GM19452 (cell line): ENCODE data around the gene GZMM.

Experiments
- ATAC-seq: cut with Tn5 transposase; IDR thresholded peaks from one replicate; pipeline ENCODE4 v1.9.1; 2021; ENCODE audit not compliant: unreplicated experiment

GZMM gene

GRCh38 chr19:511101-511851 lies 32.6 kb upstream of the GZMM start:
- ATAC-seq, result no peak

- ATAC-seq, result no peak
Measured at GRCh38 chr19:512547-513365, 31.1 kb upstream of the GZMM start.

- ATAC-seq, result no peak
Measured at GRCh38 chr19:513368-514165, 30.3 kb upstream of the GZMM start.

GRCh38 chr19:514166-514663 lies 29.6 kb upstream of the GZMM start:
- ATAC-seq, result no peak

DNA sequence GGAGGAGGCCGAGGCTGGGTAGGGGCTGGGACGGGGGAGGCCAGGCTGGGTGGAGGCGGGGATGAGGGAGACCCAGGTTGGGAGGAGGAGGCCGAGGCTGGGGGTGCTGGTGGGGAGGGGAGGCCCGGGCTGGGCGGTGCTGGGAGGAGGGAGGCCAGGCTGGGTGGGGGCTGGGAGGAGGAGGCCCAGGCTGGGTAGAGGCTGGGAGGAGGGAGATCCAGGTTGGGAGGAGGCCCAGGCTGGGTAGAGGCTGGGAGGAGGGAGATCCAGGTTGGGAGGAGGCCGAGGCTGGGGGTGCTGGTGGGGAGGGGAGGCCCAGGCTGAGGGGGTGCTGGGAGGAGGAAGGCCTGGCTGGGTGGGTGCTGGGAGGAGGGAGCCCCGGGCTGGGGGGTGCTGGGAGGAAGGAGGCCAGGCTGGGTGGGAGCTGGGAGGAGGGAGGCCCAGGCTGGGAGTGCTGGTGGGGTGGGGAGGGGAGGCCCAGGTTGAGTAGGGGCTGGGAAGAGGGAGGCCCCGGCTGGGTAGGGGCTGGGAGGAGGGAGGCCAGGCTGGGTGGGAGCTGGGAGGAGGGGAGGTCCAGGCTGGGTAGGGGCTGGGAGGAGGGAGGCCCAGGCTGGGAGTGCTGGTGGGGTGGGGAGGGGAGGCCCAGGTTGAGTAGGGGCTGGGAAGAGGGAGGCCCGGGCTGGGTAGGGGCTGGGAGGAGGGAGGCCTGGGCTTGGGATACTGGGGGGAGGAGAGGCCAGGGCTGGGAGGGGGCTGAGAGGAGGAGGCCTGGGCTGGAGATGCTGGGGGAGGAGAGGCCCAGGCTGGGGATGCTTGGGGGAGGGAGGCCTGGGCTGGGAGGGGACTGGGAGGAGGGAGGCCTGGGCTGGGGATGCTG lies 25.9 kb upstream of the GZMM start:
- no peak for ATAC-seq

- ATAC-seq, result no peak
Measured at GRCh38 chr19:518598-519231, 25.1 kb upstream of the GZMM start.

GRCh38 chr19:519449-519865 lies 24.4 kb upstream of the GZMM start:
- ATAC-seq, result no peak

DNA sequence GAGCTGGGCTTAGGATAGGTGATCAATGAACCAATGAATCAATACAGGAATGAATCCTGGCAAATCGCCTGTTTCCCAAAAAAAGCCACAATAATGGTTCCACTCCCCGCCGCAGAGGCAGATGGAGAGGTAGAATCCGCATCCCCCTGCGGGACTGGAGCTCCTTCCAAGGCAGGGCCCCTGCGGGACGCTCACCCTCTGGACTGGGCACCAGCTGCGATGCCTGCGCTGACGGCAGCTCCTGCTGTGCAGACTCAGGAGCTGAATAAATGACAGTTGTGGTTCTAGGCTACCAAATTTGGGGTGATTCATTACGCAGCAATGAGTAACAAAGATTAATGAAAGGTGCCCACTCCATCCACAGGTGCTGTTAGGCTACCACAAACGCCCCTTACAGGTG lies 21.1 kb upstream of the GZMM start:
- ATAC-seq, result no peak

DNA sequence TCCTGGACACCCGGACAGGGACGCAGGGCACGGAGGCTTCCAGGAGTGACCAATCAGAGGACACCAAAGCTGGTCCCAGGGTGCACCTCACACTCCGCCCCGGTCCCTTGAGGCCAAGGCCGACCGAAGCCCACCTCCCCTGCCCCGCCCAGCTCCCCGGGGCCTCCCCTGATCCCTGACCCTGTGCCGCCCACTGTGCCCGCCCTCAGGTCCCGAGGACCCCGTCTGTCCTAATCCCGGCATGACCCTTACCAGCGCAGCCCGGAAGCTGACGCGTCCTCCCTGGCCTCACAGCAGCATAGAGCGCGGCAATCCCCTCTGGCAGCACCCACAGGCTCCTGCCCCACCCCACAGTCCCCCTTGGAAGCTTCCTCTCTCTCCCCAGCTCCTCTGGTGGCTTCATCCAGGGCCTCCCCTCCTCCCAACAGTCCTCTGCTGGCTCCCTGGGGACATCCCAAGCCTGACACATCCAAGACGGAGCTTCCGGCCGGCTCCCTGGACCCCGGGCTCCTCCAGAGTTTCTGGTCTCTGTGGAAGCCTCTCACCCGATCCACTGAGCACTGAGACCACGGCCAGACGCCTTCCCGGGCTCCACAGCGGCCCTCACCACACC lies 19.7 kb upstream of the GZMM start:
- no peak for ATAC-seq

- no peak for ATAC-seq
Measured at GRCh38 chr19:525029-525428, 18.8 kb upstream of the GZMM start.

DNA sequence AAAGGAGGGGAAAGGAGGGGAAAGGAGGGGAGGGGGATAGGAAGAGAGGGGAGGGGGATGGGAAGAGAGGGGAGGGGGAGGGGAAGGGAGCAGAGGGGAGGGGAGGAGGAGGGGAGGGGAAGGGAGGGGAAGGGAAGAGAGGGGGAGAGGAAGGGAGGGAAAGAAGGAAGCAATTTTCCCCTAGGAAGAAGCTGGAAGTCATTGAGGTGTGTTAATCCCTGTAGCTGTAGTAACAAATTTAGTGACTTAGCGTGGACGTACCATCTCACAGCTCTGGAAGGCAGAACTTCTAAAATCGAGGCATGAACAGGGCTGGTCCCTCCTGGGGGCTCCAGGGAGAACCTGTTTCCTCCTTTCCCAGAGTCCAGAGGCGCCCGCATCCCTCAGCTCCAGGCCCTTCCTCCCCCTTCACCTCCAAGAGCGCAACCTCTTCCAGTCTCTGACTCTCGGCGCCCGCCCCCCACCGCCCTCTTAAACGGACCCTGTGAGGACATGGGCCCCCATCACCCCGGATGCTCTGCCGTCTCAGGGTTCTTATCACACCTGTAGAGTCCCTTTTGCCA lies 17.9 kb upstream of the GZMM start:
- no peak for ATAC-seq

DNA sequence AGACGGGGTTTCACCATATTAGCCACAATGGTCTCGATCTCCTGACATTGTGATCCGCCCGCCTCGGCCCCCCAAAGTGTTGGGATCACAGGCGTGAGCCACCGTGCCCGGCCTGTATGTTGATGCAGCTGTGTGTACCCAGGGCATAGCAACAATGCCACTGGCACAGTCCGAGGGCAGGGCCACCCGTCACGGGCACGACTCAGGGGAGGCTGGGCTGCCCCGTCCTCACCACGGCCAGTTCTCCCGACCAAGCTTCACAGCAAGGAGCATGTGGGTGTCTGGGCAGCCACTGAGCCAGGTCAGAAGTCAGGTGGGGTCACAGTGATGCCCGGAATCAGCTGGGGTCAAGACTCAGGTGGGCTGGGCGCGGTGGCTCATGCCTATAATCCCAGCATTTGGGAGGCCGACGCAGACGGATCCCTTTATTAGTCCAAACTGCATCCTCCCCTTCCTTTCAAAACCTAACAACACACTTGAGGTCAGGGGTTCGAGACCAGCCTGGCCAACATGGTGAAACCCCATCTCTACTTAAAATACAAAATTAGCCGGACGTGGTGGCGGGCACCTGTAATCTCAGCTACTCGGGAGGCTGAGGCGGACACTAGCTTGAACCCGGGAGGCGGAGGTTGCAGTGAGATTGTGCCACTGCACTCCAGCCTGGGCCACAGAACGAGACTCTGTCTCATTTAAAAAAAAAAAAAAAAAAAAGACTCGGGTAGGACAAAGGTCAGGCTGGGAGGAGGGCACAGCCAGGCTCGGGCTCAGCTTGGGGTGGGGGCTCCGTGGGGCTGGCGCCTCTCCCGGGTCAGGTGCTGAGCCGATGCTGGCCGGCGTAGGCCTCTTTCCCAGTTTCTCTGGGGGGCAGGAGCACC lies 13.5 kb upstream of the GZMM start:
- ATAC-seq, result no peak

GRCh38 chr19:531009-531752 lies 12.7 kb upstream of the GZMM start:
- peak; percentile 72 for ATAC-seq

DNA sequence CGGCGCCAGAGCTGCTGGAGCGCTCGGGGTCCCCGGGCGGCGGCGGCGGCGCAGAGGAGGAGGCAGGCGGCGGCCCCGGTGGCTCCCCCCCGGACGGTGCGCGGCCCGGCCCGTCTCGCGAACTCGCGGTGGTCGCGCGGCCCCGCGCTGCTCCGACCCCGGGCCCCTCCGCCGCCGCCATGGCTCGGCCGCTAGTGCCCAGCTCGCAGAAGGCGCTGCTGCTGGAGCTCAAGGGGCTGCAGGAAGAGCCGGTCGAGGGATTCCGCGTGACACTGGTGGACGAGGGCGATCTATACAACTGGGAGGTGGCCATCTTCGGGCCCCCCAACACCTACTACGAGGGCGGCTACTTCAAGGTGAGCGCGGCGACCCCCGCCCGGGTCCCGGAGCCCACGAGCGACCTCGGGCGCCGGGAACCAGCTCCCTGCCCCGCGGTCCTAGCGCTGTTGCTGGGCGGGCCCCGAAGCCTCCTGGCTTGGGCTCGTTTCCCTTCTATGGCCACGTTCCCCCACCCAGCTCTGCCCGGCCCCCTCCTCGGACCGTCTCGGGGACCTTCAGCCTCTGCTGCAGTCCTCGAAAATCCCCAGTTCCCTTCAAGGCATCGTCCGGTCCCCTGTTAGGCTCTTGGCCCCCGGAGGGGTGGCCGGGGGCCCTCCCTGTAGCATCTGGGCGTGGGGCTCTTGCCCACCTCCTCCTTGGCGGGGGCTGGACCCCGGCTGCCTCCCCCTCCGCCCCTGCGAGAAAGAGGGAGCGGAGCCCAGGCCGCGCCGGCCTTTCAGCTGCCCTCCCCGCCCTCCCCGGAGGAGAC lies 11.9 kb upstream of the GZMM start, which contains the start of gene CDC34:
TSS of gene CDC34 (plus strand) at position 8 of the 808 bp plus-strand sequence. CDS start at position 180, 172 bp downstream.
- ATAC-seq, result peak; percentile 38

DNA sequence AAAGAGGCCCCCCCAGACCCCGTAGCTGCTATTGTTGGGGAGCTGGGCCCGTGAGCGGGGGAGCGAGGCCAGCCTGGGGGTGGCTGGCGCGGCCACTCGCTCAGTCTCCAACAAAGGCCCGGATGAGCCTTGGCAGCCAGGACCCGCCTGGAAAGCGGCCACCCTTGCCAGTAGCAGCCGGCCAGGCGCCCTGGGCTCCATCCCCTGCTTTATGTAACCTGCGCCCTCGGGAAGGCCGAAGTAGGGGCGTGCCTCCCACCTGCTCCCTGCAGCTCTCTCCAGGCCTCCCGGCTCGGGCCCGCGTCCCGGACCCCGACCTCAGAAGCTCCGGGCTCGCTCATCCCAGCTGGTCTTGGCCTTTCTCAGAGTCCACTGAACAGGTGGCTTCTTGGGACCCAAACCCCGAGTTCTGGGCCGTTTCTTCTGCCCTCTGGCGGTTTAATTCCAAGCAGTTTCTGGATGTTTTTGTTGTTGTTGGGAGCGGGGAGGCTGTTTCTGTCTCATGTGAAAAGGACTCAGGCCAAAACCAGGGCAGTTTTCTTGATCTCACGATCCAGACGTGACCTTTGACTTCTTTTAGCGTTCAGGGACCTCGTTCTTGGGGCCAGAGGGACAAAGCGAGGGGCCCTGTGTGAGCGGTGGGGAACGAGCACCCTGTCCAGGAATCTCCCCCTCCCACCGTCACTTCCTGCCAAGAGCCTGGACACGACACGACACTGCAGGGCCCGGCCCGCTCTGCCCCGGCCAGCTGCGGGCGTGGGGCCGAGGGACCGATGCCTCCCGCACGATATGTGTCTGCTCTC lies 11.1 kb upstream of the GZMM start:
- ATAC-seq, result no peak
